Esophagus squamous epithelium (tissue), 5 donors: ENCODE measurements around the gene MAF. TPM values are rescaled to one million over a fixed set of nuclear protein-coding genes. Genes with fewer than 3 reads are reported as not detected.

Experiments
- DNase-seq: peaks from one replicate; lab custom pipeline; 2025; lab: John Stamatoyannopoulos, UW
- H3K27ac ChIP-seq, 4 donors: fragments of 200-600 bp; sonication (generic); one replicate each; pipeline ENCODE4 v1.5.1; 2016 to 2019; ENCODE audit warnings: mild to moderate bottlenecking in 1 of 4
- H3K27me3 ChIP-seq, 4 donors: fragments of 200-600 bp; sonication (generic); 1 replicate in 3 of 4; 2 replicates in 1 of 4; pipeline versions ENCODE4 v1.5.1 to v1.6.0; 2017 to 2021; ENCODE audit warnings: antibody characterized with exemption in 1 of 4
- H3K36me3 ChIP-seq, 3 donors: fragments of 200-600 bp; sonication (generic); one replicate each; pipeline ENCODE4 v1.5.1; 2016 to 2019
- H3K4me1 ChIP-seq, 3 donors: fragments of 200-600 bp; sonication (generic); one replicate each; pipeline ENCODE4 v1.5.1; 2017 to 2019
- H3K4me3 ChIP-seq, 4 donors: fragments of 200-600 bp; sonication (generic); 1 replicate in 3 of 4; 2 replicates in 1 of 4; pipeline ENCODE4 v1.5.1; 2016 to 2019; ENCODE audit warnings: mild to moderate bottlenecking in 2 of 4, moderate library complexity in 1 of 4
- H3K9me3 ChIP-seq, 3 donors: fragments of 200-600 bp; sonication (generic); one replicate each; pipeline ENCODE4 v1.5.1; 2016 to 2019
- POLR2A ChIP-seq, 4 donors: fragments of 450-650 bp; IDR thresholded peaks; one replicate each; pipeline ENCODE4 v1.6.1; 2017; ENCODE audit warnings: antibody characterized with exemption in 4 of 4, mild to moderate bottlenecking in 4 of 4, moderate library complexity in 3 of 4
- WGBS, 2 donors: methylation state at CpG; one replicate each; pipeline ENCODE4 v1.1.5; 2018; 5-methylcytosine and 5-hydroxymethylcytosine counted together
- intact Hi-C: fragments of 100-400 bp; cut with DNase I; formaldehyde crosslinking; loops from one replicate; pipeline ENCODE4 v1.15.0; 2022
- total RNA-seq, 4 donors: library from RNA; depleted of rRNA; stranded (reverse); fragments of >200 nt; gene quantifications; one replicate each; pipeline ENCODE4 v1.1.0, GENCODE V29; 2016
- TF ChIP-seq, protein P1 (sequence below), 6 experiments: fragments of 450-650 bp in 4 of 6; fragments of 200-600 bp in 2 of 6; sonication (generic) in 2 of 6; IDR thresholded peaks; one replicate each; pipeline ENCODE4 v1.5.1; 2016 to 2019; ENCODE audit warnings: antibody characterized with exemption in 6 of 6, mild to moderate bottlenecking in 4 of 6, moderate library complexity in 4 of 6
- donor health status: DM: yes; HTN: yes; CAD: no.

MAF gene
- total RNA-seq, 4 donors from 2014 or later: 18.9 to 52.6 (median 31.1) TPM

DNA sequence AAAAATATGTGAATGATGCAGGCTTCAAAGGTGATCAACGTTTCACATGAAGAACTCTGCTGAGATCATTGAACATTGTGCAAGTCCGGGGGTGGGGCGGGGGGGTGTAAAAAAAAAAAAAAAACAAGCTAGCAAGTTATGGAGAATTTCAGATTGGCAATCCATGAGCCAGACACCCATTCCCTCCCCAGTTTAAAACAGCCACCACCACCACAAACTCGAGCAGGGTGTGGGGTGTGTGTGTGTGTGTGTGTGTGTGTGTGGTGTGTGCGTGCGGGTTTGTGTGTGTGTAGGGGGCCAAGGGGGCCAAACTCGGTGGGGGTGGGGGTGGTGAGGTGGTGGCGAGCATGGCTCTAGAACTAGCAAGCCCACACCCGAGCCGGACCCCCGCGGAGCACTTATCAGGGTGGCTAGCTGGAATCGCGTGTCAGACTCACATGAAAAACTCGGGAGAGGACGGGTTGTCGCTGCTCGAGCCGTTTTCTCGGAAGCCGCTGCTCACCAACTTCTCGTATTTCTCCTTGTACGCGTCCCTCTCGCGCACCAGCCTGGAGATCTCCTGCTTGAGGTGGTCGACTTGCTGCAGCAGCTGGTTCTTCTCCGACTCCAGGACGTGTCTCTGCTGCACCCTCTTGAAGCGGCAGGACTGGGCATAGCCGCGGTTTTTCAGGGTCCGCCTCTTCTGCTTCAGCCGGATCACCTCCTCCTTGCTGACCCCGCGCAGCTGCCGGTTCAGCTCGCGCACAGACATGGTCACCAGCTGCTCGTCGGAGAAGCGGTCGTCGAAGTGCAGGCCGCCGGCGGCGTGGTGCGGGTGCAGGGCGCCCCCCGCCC, 2.0 kb downstream of the MAF start:
- H3K36me3 ChIP-seq: peaks cover 0 to 9% (median 0%) of the 10 kb centered on the region in 3 donors
- peak overlapping the region; percentile 68 to 86 (median 81) for H3K4me3 ChIP-seq
- peak in 1 of 4 donors; percentile 17 for TF ChIP-seq POLR2A (IDR thresholded peaks at IDR 0.05)
- TF ChIP-seq, protein P1, sequence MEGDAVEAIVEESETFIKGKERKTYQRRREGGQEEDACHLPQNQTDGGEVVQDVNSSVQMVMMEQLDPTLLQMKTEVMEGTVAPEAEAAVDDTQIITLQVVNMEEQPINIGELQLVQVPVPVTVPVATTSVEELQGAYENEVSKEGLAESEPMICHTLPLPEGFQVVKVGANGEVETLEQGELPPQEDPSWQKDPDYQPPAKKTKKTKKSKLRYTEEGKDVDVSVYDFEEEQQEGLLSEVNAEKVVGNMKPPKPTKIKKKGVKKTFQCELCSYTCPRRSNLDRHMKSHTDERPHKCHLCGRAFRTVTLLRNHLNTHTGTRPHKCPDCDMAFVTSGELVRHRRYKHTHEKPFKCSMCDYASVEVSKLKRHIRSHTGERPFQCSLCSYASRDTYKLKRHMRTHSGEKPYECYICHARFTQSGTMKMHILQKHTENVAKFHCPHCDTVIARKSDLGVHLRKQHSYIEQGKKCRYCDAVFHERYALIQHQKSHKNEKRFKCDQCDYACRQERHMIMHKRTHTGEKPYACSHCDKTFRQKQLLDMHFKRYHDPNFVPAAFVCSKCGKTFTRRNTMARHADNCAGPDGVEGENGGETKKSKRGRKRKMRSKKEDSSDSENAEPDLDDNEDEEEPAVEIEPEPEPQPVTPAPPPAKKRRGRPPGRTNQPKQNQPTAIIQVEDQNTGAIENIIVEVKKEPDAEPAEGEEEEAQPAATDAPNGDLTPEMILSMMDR (IDR thresholded peaks at IDR 0.05): peak in 1 of 6 experiments; percentile 11
- H3K9me3 ChIP-seq: no peaks in the 10 kb centered on the region
- H3K27ac ChIP-seq: peak overlapping the region; percentile 92 to 98 (median 95)
- WGBS, 2 donors: 0 to 3% methylated on average over 8 to 18 of the region's 51 CpGs
- peaks cover 8 to 59% (median 8%) of the 10 kb centered on the region in 3 donors for H3K4me1 ChIP-seq
- intact Hi-C loops: no loop called here
- no peaks in the 10 kb centered on the region for H3K27me3 ChIP-seq
- DNase-seq: no peak

DNA sequence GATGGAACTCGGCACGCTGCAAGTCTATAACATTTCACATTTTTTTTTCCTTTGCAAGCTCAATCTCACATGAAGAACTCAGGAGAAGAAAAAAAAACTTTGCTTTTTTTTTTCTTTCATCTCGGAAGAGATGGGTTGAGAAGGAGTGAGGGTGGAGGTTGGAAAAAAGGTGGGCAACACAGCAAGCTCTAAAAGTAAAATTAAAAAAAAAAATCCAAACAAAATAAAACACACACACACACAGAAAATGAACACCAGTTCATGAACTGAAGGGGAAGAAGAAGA, 2.5 kb downstream of the MAF start:
- H3K4me3 ChIP-seq: peak overlapping the region; percentile 68 to 86 (median 81)
- 12 to 15% methylated on average over 3 of the region's 3 CpGs for WGBS, 2 donors
- intact Hi-C loops: no loop called here
- peaks cover 7 to 54% (median 7%) of the 10 kb centered on the region in 3 donors for H3K4me1 ChIP-seq
- TF ChIP-seq, protein P1 (IDR thresholded peaks at IDR 0.05): no peak
- TF ChIP-seq POLR2A (IDR thresholded peaks at IDR 0.05): no peak
- no peak for DNase-seq
- no peaks in the 10 kb centered on the region for H3K27me3 ChIP-seq
- peaks cover 0 to 13% (median 0%) of the 10 kb centered on the region in 3 donors for H3K36me3 ChIP-seq
- no peaks in the 10 kb centered on the region for H3K9me3 ChIP-seq
- H3K27ac ChIP-seq: peak overlapping the region in 3 of 4 donors; percentile 92 to 97 (median 93)

DNA sequence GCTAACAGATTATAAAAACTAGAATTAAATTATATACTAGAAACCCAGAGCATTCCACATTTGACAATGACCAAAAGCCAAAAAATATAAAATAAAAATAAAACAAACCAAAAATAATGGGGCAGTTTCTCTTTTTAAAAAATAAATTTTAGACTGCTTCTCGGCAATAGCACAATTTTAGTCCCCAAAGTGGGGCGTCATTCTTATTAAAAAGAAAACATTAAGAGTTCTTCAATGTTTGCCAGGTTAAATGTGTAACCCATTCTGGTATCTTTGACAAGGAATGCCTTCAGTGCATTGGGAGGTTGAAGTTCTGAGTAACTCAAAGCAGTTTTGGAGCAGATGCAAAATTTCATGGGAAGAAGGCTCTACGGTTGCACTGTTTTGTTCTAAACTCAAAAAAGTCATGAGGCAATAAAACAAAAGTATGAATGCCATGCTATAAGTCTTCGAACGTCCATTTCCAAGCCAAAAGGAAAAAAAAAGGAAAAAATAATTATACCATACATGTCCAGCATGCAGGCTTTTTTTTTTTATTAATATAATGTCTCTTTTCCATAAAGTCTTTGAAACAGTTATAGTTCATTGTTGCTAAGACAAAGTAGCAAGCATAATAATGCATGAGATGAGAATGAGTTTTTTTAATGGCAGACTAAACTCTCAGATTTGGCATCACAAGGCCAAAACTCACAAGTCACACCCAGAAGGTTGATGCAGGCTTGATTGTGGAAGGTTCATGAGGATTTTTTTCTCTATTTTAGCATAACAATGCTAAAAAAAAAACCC, 3.1 kb downstream of the MAF start:
- peaks cover 0 to 13% (median 0%) of the 10 kb centered on the region in 3 donors for H3K36me3 ChIP-seq
- no peaks in the 10 kb centered on the region for H3K27me3 ChIP-seq
- no peaks in the 10 kb centered on the region for H3K9me3 ChIP-seq
- H3K4me1 ChIP-seq: peaks cover 1 to 48% (median 2%) of the 10 kb centered on the region in 3 donors
- WGBS, 2 donors: 17 to 23% methylated on average over 5 of the region's 5 CpGs
- no peak for DNase-seq
- peak overlapping the region; percentile 68 to 86 (median 81) for H3K4me3 ChIP-seq
- no peak for TF ChIP-seq POLR2A (IDR thresholded peaks at IDR 0.05)
- TF ChIP-seq, protein P1 (IDR thresholded peaks at IDR 0.05): no peak
- intact Hi-C loops: no loop called here
- H3K27ac ChIP-seq: peak overlapping the region in 3 of 4 donors; percentile 92 to 97 (median 93)

DNA sequence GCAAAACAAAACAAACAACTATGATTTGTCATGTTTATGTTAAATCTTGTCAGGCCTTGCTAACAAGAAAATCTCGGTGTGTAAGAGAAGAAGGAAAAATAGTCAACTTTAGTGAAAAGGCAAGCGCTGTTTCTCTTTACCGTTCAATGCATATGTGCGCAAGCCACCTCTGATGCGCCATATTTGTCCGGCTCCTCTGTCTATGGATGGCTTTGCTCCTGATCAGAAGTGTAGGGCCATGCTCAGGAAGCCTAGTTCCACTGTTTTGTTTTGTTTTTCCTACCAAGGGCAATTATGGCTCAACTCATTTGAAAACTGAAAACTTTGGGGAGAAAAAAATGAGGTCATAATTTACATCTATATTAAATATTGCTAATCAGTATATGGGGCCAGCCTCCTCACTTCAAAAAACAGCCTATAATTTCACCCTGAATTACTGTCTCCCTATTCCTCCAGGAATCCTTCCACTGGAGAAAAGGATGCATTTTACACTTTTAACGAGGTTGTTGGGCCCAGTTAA, 4.5 kb downstream of the MAF start:
- intact Hi-C loops: no loop called here
- H3K4me1 ChIP-seq: peaks cover 0 to 41% (median 0%) of the 10 kb centered on the region in 3 donors
- H3K9me3 ChIP-seq: no peaks in the 10 kb centered on the region
- peak overlapping the region; percentile 38 to 97 (median 68) for H3K27ac ChIP-seq
- 50 to 53% methylated on average over 7 of the region's 7 CpGs for WGBS, 2 donors
- H3K4me3 ChIP-seq: peak overlapping the region; percentile 68 to 86 (median 81)
- H3K36me3 ChIP-seq: peaks cover 0 to 13% (median 0%) of the 10 kb centered on the region in 3 donors
- TF ChIP-seq POLR2A (IDR thresholded peaks at IDR 0.05): no peak
- TF ChIP-seq, protein P1 (IDR thresholded peaks at IDR 0.05): no peak
- H3K27me3 ChIP-seq: no peaks in the 10 kb centered on the region
- no peak for DNase-seq
